Chondrocyte (in vitro differentiated cells): ENCODE data around the gene SHMT2. TPM values are rescaled to one million over a fixed set of nuclear protein-coding genes. Genes with fewer than 3 reads are reported as not detected.

Experiments used
- DNase-seq: peaks from one replicate; pipeline ENCODE4 v3.0.0; 2021; ENCODE audit warnings: mixed read lengths, low spot score
- H3K27ac Mint-ChIP-seq: one replicate; pipeline ENCODE4 v1.8.0; 2021; ENCODE audit warnings: mild to moderate bottlenecking, moderate library complexity, mixed read lengths; ENCODE audit not compliant: unreplicated experiment
- H3K27me3 Mint-ChIP-seq: 2 replicates; pipeline ENCODE4 v1.8.0; 2021; ENCODE audit warnings: low read depth, mixed read lengths
- H3K36me3 Mint-ChIP-seq: 2 replicates; pipeline ENCODE4 v1.8.0; 2021; ENCODE audit warnings: low read depth, mixed read lengths
- H3K4me1 Mint-ChIP-seq: 2 replicates; pipeline ENCODE4 v1.8.0; 2021; ENCODE audit warnings: low read depth, mild to moderate bottlenecking, mixed read lengths
- H3K4me3 Mint-ChIP-seq: one replicate; pipeline ENCODE4 v1.8.0; 2021; ENCODE audit warnings: mild to moderate bottlenecking, moderate library complexity, mixed read lengths; ENCODE audit not compliant: unreplicated experiment
- H3K9me3 Mint-ChIP-seq: 2 replicates; pipeline ENCODE4 v1.8.0; 2021; ENCODE audit warnings: low read depth, mixed read lengths
- CTCF ChIP-seq: fragments of 200-600 bp; sonication (generic); IDR thresholded peaks from 2 replicates; pipeline ENCODE4 v1.5.0; 2021; ENCODE audit warnings: antibody characterized with exemption, mild to moderate bottlenecking, moderate library complexity
- total RNA-seq: library from RNA; stranded (reverse); gene quantifications from 3 replicates; pipeline ENCODE4 v1.2.1, GENCODE V29; 2021

The SHMT2 gene
- total RNA-seq, 1 donor from 2014 or later: 291 TPM

- Mint-ChIP-seq H3K36me3 (peaks cover 5% of the 10 kb centered on the region), H3K4me1 (peaks cover 12% of the 10 kb centered on the region), H3K27ac (no peak overlapping the region), H3K4me3 (no peak overlapping the region), H3K27me3 (no peaks in the 10 kb centered on the region), H3K9me3 (no peaks in the 10 kb centered on the region)
- no peak for TF ChIP-seq CTCF
- no peak for DNase-seq
These were observed 31.9 kb downstream of the SHMT2 start for GRCh38 chr12:57261428-57261865.

GRCh38 chr12:57262126-57262822, 32.8 kb downstream of the SHMT2 start:
- Mint-ChIP-seq H3K27me3 (no peaks in the 10 kb centered on the region), H3K27ac (no peak overlapping the region), H3K4me3 (no peak overlapping the region), H3K36me3 (peaks cover 7% of the 10 kb centered on the region), H3K4me1 (peaks cover 12% of the 10 kb centered on the region), H3K9me3 (no peaks in the 10 kb centered on the region)
- no peak for DNase-seq
- no peak for TF ChIP-seq CTCF

DNA sequence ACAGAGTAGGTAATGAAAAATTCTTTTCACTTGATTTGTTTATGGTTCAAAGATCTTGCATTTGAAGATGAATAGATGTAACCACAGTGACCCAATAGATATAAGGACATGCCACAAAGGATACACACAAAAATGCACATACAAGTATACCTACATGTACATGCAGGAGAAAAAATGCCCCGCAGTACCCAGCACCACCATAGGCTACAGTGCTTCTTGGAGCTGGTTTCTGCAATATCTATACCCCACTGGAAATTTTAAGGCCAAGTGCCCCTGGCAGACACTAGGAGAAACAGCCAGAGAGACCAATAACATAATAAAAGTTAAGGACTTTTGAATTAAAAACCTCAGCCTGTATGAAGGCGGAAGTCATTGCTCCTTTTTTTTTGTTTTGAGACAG, 33.6 kb downstream of the SHMT2 start:
- no peak for TF ChIP-seq CTCF
- H3K4me1 Mint-ChIP-seq: peaks cover 12% of the 10 kb centered on the region
- no peak for DNase-seq
- peaks cover 10% of the 10 kb centered on the region for H3K36me3 Mint-ChIP-seq
- H3K9me3 Mint-ChIP-seq: no peaks in the 10 kb centered on the region
- H3K27me3 Mint-ChIP-seq: no peaks in the 10 kb centered on the region
- no peak overlapping the region for H3K4me3 Mint-ChIP-seq
- H3K27ac Mint-ChIP-seq: no peak overlapping the region

DNA sequence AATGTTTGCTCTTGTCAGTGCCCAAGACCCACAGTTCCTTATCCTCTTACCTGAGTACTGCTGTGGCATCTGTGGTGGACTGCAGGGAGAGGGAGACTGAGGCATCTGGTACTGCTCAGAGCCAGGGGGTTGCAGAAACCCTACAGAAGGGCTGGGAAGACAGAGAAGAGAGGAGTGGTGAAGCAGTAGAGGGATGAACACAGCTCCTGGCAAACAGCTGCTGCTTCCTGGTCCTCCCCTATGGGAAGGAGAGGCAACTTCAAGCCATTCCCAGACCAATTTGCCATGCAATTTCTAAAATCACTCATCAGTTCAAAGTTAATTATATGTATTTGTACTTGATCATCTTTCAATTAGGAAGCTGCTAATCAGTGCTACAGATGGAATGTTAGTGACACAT, 37.2 kb downstream of the SHMT2 start:
- no peak for DNase-seq
- Mint-ChIP-seq H3K4me3 (no peak overlapping the region), H3K27ac (peak overlapping the region; percentile 6), H3K27me3 (no peaks in the 10 kb centered on the region), H3K4me1 (peaks cover 5% of the 10 kb centered on the region), H3K36me3 (peaks cover 15% of the 10 kb centered on the region), H3K9me3 (no peaks in the 10 kb centered on the region)
- no peak for TF ChIP-seq CTCF

- Mint-ChIP-seq H3K27me3 (no peaks in the 10 kb centered on the region), H3K4me1 (peaks cover 17% of the 10 kb centered on the region), H3K27ac (no peak overlapping the region), H3K9me3 (no peaks in the 10 kb centered on the region), H3K4me3 (no peak overlapping the region), H3K36me3 (peaks cover 18% of the 10 kb centered on the region)
- DNase-seq: no peak
- TF ChIP-seq CTCF: no peak
These were observed 38.8 kb downstream of the SHMT2 start for GRCh38 chr12:57268264-57268663.
